MCF 10A (cell line): Measurements from ENCODE around the gene SNTG2. TPM values are rescaled to one million over a fixed set of nuclear protein-coding genes. Genes with fewer than 3 reads are reported as not detected.

Experiments used
- BruUV-seq: library from RNA; stranded (reverse); fragments of 400-500 nt; replicated peaks from 2 replicates; lab custom pipeline; 2021; lab: Mats Ljungman, UMichigan
- CTCF ChIA-PET: fragments of 300-600 bp; sonication (Branson Sonifier 250); formaldehyde crosslinking; extraction: SDS; loops from one replicate; lab custom pipeline; 2021; ENCODE audit warnings: antibody characterized with exemption, inconsistent platforms; lab: Yijun Ruan, JAX
- POLR2A ChIA-PET: fragments of 300-600, 350-650 bp; sonication (Branson Sonifier 250); formaldehyde crosslinking; extraction: SDS; loops from one replicate; lab custom pipeline; 2020; ENCODE audit warnings: antibody characterized with exemption, inconsistent platforms; lab: Yijun Ruan, JAX
- DNase-seq: peaks from one replicate; pipeline ENCODE4 v3.0.0-alpha.2; 2018; ENCODE audit not compliant: unreplicated experiment
- H3K27ac Mint-ChIP-seq: one replicate; pipeline ENCODE4 v1.8.0; 2022; ENCODE audit warnings: mild to moderate bottlenecking, low read depth, mixed read lengths; ENCODE audit not compliant: unreplicated experiment
- H3K27me3 Mint-ChIP-seq: one replicate; pipeline ENCODE4 v1.8.0; 2022; ENCODE audit warnings: mixed read lengths; ENCODE audit not compliant: insufficient read depth, unreplicated experiment
- H3K36me3 Mint-ChIP-seq: one replicate; pipeline ENCODE4 v1.8.0; 2022; ENCODE audit warnings: mild to moderate bottlenecking, moderate library complexity, mixed read lengths; ENCODE audit not compliant: insufficient read depth, unreplicated experiment
- H3K4me1 Mint-ChIP-seq: one replicate; pipeline ENCODE4 v1.8.0; 2022; ENCODE audit warnings: mixed read lengths; ENCODE audit not compliant: insufficient read depth, unreplicated experiment
- H3K4me3 Mint-ChIP-seq: one replicate; pipeline ENCODE4 v1.8.0; 2022; ENCODE audit warnings: mild to moderate bottlenecking, moderate library complexity, mixed read lengths; ENCODE audit not compliant: unreplicated experiment
- H3K9me3 Mint-ChIP-seq: one replicate; pipeline ENCODE4 v1.8.0; 2022; ENCODE audit warnings: mixed read lengths; ENCODE audit not compliant: unreplicated experiment
- CTCF ChIP-seq: fragments of 200-600 bp; IDR thresholded peaks from one replicate; pipeline ENCODE4 v1.8.0; 2022; ENCODE audit warnings: antibody characterized with exemption, mild to moderate bottlenecking; ENCODE audit not compliant: unreplicated experiment
- intact Hi-C: fragments of 100-400 bp; cut with micrococcal nuclease; formaldehyde crosslinking; loops from 2 replicates; pipeline ENCODE4 v1.14.1; 2022
- total RNA-seq: library from RNA; stranded (reverse); gene quantifications from 2 replicates; pipeline ENCODE4 v1.2.3, GENCODE V29; 2022

Gene SNTG2
- total RNA-seq, 1 experiment from 2014 or later = not detected

GRCh38 chr2:1328684-1329083 is 378.0 kb downstream of the SNTG2 start:
- no peak for TF ChIP-seq CTCF
- Mint-ChIP-seq H3K27me3 (peaks cover 40% of the 10 kb centered on the region), H3K4me1 (no peaks in the 10 kb centered on the region), H3K27ac (no peak overlapping the region), H3K36me3 (no peaks in the 10 kb centered on the region), H3K4me3 (no peak overlapping the region), H3K9me3 (peaks cover 4% of the 10 kb centered on the region)
- ChIA-PET CTCF (interaction anchor here (0.6 kb wide), 1 partner anchor 34 kb away, joined by 4 read pairs; no protein-coding TSS in a partner anchor), POLR2A (no interaction called here)
- intact Hi-C loops = no loop called here
- BruUV-seq = no TSS peak
- DNase-seq = no peak

- peaks cover 43% of the 10 kb centered on the region for H3K27me3 Mint-ChIP-seq
- H3K4me1 Mint-ChIP-seq = no peaks in the 10 kb centered on the region
- H3K36me3 Mint-ChIP-seq = no peaks in the 10 kb centered on the region
- H3K27ac Mint-ChIP-seq = no peak overlapping the region
- H3K9me3 Mint-ChIP-seq = no peaks in the 10 kb centered on the region
- H3K4me3 Mint-ChIP-seq = no peak overlapping the region
- CTCF ChIA-PET = interaction anchor here (0.6 to 0.7 kb wide), 3 partner anchors 33 to 149 kb away, joined by 3 read pairs; no protein-coding TSS in a partner anchor
- intact Hi-C loops = no loop called here
- TF ChIP-seq CTCF = no peak
- no TSS peak for BruUV-seq
- DNase-seq = no peak
- POLR2A ChIA-PET = no interaction called here
Observed at GRCh38 chr2:1339388-1340140, 388.9 kb downstream of the SNTG2 start.

- intact Hi-C loops = no loop called here
- H3K9me3 Mint-ChIP-seq = no peaks in the 10 kb centered on the region
- H3K4me1 Mint-ChIP-seq = no peaks in the 10 kb centered on the region
- no peak for TF ChIP-seq CTCF
- H3K27me3 Mint-ChIP-seq = peaks cover 37% of the 10 kb centered on the region
- no peak overlapping the region for H3K27ac Mint-ChIP-seq
- BruUV-seq = no TSS peak
- ChIA-PET POLR2A (no interaction called here), CTCF (interaction anchor here (0.6 to 0.7 kb wide), 3 partner anchors 32 to 150 kb away, joined by 3 read pairs; no protein-coding TSS in a partner anchor)
- no peaks in the 10 kb centered on the region for H3K36me3 Mint-ChIP-seq
- DNase-seq = no peak
- H3K4me3 Mint-ChIP-seq = no peak overlapping the region
Observed at GRCh38 chr2:1340141-1340512, 389.5 kb downstream of the SNTG2 start.

GRCh38 chr2:1341404-1342120 is 390.9 kb downstream of the SNTG2 start:
- TF ChIP-seq CTCF = no peak
- POLR2A ChIA-PET = interaction anchor here (1.0 kb wide), 1 partner anchor 8 kb away, joined by 4 read pairs; no protein-coding TSS in a partner anchor
- Mint-ChIP-seq H3K27ac (no peak overlapping the region), H3K27me3 (peaks cover 24% of the 10 kb centered on the region), H3K9me3 (no peaks in the 10 kb centered on the region), H3K36me3 (no peaks in the 10 kb centered on the region), H3K4me3 (no peak overlapping the region), H3K4me1 (no peaks in the 10 kb centered on the region)
- intact Hi-C loops = no loop called here
- no peak for DNase-seq
- BruUV-seq = no TSS peak
- CTCF ChIA-PET = interaction anchor here (0.6 kb wide), 1 partner anchor 203 kb away, joined by 3 read pairs; no protein-coding TSS in a partner anchor
